GM04504 (cell line): Measurements from ENCODE around the gene DOK6.
A peak's percentile ranks its signal among the peaks of the same experiment; 100 is the strongest.
"Not testable (repeated sequence)": the region's sequence is repeated elsewhere in the genome, so short reads cannot be mapped to it uniquely, and the experiment has no call there.

Experiments used
- DNase-seq: peaks from one replicate; pipeline ENCODE4 v3.0.0-alpha.2; 2012; ENCODE audit warnings: low read depth

The DOK6 gene

DNA sequence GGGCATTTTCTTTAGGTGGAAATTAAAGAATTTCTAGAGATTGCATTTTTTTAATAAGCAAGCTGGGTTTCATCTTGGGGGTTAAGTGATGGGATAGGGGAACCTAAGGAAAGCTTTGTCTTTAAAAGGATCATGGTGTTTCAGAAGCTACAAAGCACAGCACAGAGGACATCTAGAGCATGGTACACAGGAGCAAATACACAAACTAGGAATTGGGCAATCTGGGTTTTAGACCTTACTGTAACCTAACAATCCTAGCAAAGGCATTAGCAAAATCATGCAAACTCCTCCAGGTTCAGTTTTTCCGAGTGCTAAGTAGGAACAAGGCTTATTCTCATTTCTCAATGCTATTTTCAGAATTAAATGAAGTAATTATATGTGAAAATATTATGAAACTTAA is 412.9 kb downstream of the DOK6 start:
- DNase-seq: no peak

DNA sequence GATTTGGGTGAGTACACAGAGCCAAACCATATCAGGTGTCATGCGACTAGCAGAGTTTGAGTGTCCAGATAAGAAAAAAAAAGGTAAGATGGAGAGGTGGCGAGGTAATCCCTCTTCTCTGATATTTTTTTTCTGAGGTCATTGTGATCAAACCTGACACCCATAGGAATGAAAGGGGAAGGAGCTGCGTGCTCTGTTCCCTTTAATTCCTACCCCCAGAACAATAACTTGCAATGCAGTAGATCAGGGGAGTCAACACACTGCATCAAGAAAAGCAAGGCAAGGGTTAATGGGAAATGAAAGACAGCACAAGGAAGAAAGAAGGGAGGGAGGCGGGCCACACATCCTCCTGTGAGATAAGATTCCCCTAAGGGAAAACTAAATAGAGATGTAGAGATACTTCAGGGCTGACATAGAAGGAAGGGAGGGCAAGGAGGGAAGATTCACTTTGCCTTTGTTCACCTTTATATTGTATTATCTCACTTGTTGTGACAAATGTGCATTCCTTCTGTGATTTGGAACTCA is 414.2 kb downstream of the DOK6 start:
- DNase-seq: no peak

DNA sequence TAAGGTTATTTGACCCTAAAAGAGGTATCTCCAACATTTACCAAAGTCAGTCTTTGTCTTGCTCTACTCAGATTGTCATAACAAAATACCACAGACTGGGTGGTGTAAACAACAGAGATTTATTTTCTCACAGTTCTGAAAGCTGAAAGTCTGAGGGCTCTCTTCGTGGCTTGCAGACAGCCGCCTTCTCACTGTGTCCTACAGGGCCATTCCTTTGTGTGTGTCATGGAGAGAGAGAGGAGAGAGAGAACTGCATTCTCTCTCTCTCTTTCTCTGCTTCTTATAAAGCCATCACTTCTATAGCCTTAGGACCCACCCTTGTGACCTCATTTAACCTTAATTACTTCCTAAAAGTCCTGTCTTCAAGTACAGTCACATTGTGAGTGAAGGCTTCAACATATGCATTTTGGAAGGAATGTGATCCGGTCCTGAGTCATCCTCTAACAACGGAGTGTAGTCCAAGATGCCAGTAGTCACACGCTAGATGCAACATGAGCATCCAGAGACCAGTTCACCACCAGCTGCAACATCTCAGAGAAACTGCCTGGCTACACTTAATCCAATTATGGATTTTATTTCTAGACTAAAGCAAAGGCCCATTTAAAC is 416.8 kb downstream of the DOK6 start:
- DNase-seq: peak; percentile 86

DNA sequence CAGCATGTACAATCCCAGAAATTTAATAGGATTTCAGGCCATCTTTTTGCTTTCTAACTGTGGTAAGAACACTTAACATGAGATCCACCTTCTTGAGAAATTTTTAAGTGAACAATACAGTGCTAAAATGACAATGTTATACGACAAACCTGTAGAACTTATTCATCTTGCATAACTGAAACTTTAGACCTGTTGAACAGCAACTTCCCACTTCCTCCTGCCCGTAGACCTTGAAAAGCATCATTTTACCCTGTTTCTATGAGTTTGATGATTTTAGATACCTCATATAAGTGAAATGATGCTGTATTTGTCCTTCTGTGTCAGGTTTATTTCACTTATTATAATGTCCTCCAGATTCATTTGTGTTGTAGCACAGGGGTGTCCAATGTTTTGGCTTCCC is 418.8 kb downstream of the DOK6 start:
- no peak for DNase-seq

DNA sequence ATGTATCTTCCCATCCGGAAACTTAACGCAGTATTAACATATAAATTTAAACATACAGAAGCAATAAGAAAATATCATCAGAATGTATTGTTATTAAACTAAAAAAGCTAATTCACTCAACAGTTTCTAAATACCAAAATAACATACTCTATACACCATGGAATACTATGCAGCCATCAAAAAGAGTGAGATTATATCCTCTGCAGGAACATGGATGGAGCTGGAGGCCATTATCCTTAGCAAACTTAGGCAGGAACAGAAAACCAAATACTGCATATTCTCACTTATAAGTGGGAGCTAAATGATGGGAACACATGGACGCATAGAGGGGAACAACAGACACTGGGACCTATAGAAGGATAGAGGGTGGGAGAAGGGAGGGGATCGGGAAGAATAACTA is 419.9 kb downstream of the DOK6 start:
- no peak for DNase-seq

DNA sequence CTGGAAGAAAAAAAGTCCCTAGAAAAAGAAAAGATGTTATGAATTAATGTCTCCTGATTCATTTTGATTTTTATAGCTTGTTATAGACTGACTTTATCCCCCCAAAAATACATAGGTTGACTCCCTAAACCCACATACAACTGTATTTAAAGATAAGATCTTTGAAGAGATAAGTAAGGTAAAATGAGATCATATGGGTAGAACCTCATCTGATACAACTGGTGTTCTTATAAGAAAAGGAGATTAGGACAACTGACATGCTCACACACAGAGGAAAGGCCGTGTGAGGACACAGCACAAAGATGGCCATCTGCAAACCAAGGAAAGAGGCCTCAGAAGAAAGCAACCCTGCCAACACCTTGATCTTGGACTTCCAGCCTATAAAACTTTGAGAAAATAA is 429.5 kb downstream of the DOK6 start:
- no peak for DNase-seq

DNA sequence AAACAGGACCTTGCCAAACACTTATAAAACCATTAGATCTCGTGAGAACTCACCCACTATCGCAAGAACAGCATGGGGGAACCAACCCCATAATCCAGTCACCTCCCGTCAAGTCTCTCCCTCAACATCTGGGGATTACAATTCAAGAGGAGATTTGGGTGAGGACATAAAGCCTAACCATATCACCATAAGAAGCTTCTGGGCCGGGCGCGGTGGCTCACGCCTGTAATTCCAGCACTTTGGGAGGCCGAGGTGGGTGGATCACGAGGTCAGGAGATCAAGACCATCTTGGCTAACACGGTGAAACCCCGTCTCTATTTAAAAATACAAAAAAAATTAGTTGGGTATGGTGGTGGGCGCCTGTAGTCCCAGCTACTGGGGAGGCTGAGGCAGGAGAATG is 434.3 kb downstream of the DOK6 start:
- DNase-seq: not testable (repeated sequence)

DNA sequence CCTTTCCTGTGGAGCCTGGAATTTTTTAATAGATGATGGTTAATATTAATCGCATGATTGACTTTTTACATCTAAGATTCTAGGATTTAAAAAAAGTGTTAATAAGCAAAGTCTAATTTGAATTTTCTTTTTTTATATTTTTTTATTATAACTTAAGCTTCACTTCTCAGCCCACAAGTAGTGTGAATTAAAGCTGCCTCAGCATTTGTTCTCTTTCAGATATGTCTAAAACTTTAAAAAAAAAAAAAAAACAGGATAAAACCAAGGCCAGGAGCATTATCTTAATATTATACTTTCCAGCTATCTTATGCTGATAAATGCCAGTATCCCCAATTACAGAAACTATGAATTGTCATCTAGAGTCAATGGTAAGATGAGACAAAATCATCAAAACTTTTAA is 437.3 kb downstream of the DOK6 start:
- DNase-seq: no peak

DNA sequence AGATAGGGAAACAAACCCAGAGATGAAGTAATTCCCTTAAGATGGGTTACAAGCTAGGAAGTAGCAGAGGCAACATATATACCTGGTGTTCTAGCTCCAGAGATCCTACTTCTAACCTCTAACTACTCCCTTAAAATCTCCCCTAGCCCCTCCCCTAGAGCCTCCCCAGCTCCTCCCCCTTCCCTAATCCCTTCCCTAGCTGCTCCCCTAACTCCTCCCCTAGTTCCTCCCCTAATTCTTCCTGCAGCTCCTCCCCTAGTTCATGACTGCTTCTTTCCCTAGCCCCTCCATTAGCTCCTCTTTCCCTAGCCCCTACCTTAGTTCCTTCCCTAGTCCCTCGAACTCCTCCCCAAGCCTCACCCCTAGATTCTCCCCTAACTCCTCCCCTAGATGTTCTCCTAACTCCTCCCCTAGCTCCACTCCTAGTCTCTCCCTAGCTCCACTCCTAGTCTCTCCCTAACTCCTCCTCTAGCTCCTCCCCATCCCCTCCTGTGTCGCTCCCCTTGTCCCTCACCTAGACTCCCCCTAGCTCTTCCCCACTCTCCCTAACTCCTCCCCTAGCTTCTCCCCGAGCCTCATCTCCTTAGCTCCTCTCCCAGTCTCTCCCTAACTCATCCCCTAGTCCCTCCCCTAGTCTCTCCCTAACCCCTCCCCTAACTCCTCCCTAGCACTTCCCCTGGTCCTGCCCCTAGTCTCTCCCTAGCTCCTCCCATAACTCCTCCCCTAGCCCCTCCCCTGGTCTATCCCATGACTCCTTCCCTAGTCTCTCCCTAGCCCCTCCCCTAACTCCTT is 438.1 kb downstream of the DOK6 start:
- no peak for DNase-seq

DNA sequence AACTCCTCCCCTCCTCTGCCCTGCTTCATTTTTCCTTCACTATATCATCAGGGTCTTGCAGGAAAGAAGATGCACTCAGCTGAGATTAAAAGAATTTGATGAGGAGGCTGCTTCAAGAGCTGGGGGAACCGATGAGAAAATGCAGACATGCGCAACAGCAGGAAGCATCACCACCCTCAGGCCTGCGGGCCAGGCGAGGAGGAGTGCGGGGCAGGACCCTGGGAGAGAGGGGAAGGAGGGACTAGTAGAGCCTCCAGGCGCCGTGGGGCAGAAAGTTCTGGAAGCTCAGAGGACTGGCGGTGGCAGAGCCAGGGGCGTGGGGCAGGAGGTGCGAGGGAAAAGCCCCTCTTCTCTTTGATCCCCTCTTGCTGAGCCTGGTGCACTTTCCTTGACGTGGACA is 438.8 kb downstream of the DOK6 start:
- DNase-seq: no peak

DNA sequence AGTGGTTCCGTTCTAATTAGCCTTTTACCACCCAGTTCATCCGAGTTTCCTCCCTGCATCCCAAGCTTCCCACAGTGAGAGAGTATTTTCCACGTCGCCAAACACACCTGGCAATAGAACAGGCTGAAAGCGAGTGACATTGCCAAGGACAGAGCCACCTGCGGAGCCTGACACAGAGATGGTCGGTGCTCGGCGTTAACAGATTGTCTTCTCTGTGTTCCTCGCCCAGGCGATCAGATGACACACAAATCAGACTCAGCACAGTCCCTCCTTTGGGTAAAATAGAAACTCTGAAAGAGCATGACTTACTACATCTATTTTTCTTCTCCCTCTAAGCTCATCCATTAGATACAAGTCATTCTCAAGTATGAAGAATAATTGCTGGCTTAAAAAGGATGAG is 439.3 kb downstream of the DOK6 start:
- no peak for DNase-seq

DNA sequence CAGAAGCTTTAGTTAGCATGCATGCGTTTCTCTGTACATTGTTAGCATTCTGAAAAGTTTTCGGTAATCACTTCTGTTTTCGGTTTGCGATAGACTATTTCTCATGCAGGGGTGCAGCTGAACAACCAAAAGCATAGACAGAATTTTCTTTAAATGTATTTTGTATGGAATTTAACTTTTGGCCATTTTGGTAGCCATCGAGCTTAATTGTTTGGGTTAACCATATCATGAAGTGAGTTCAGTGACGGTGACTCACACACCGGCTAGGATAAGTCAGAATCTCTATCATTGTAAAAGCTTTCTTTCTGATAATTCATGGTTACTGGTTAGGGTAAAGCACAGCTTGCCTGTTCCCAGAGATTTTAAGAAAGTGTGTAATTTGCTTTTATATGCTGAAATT is 439.8 kb downstream of the DOK6 start:
- DNase-seq: no peak

DNA sequence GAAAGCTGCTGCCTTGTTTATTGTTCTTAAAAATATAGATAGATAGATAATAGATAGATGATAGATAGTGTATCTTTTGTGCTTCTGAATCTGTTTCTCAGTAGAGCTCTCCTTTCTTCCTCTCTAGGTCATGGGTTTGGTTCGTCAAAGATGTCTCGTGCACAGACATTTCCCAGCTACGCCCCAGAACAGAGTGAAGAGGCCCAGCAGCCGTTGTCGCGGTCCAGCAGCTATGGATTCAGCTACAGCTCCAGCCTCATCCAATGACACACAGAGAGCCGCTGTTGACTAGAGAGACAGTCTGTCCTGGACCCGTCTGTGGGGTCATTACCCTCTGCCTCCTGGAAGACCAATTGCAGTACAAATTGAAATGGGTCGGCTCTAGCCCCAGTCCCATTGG is 440.4 kb downstream of the DOK6 start:
- DNase-seq: no peak

DNA sequence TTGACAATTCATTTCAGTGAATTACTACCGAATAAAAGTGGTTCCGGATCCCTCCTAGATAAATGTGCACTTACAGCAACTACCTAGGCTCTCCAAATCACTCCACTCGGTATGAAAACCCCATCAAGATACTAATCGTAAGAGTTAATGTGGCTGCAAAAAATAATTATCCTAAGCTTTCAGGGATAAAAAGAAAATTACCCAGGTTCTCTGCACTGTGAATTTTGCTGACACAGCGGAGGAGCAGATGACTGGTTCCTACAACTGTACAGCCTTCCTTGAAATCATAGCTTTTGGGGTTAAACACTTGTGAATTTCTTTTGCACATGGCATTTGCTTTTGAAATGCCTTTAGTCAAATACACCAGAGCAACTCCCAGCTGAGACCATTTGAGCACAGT is 442.3 kb downstream of the DOK6 start:
- no peak for DNase-seq

DNA sequence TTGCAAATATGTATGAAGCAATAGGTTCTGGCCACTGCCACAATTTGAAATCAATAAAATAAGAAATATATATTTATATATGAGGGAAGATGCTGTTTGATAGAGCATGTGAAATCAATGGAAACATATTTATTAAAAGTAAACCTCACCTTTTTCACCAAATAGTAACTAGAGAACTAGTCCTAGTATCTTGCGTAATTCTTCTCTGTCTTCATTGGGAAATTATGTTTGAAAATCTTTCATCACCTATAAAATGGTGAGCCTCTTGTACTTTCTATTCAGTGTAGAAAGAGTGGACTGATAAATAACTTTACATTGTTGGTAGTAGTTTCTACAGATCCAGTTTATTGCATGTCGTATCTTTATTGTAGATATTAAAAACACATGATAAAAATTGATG is 444.0 kb downstream of the DOK6 start:
- DNase-seq: no peak

DNA sequence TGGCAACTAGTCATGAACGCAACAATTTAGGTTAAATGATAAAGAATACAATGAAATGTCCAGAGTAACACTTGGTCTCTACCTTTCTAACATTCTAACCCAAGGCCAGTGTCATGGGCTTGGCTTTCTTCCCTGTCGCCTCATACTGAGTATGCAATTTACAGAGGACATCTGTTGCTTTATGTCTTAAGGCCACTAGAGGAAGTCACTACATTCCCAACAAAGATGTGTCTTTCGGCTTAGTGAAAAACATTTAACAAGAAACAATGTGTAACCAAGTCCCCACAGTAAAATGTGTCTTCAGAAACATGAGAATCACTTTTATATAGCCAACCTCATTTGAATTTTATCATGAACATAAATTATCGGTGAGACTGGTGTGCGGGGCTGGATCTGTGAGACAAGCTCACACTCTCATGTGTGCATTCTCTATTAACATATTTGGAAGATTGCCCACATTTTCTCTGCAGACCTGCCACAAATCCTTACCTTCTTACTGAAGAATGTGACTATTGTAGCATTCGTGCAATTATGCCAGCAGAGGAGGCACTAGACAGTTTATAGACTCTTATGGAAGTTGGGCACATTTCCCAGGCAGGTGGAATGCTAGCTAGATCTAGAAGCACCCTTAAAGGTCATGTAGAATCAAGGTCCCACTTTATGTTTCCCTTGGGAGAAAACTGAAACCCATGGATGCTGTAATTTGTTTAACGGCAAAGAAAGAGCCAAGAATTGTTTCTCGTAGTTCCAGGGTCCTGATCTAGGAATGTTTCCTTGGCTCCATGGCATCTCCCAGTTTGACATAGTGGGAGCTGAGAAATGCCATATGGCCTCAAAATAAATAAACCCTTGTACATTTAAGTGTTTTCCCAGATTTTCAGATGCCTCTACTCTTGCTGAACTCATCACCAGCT is 445.2 kb downstream of the DOK6 start:
- DNase-seq: no peak

DNA sequence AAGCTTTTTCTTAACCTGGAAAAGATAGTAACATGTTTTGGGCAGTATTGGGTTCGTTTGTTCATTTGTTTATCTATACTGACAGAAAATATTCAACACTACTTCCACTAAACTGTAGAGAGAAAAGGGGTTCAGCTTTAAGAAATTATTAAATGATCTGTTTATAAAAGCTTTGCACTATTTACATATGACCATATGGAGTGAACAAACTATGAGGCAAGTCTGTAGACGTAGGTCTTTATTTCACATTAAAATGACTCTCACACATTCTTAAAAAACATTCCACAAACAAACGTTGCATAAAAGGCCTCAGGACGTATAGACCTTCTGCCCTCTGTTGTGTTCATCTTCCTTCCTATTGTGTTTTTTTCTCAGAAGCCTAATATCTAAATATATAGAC is 452.4 kb downstream of the DOK6 start:
- no peak for DNase-seq

DNA sequence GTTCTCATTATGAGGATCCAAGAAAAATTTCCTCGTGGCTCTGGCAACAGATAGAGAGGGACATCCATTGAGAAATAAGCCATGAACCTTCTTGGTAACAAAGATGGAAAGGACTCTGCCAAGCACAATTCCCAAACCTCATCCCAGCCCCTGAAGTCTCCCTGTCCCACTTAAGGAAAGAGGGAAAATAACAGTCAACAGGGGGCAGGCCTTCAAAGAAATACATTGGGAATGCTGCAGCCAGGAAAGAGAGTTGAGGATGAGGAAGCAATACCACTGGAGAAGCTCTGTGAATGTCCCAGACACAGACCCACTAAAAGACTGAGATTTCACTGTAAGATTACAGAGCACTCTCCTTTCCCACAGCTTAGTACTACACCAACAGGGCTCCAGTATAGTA is 453.8 kb downstream of the DOK6 start:
- DNase-seq: no peak

DNA sequence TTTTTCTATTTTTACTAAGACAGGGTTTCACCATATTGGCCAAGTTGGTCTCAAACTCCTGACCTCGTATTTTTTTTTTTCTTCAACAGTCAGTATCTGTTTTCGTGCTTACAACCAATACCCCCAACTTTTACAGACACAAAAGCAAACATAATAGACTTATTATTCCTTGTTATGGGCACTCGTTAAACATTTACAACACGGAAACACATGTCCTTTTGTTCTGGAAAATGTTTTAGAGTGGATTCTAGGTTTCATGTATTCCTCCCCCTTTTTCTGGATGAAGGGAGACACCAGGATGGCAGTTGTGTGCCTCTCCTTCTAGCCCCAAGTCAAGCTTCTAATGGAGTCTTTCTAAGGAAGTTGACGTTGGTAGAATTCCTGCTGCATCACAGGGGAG is 458.2 kb downstream of the DOK6 start:
- DNase-seq: no peak

DNA sequence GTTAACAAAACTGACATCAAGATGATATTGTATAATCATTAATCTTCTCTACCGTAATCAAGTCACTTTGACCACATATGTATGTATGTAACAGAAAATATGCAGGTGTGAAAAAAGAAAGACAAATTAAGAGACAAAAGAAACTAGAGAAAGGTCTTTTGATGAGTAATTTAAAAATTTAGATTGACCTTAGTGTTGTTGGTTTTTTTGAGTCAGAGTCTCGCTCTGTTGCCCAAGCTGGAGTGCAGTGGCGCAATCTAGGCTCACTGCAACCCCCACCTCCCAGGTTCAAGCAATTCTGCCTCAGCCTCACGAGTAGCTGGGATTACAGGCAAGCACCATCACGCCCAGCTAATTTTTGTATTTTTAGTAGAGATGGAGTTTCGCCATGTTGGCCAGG is 464.1 kb downstream of the DOK6 start:
- DNase-seq: not testable (repeated sequence)

DNA sequence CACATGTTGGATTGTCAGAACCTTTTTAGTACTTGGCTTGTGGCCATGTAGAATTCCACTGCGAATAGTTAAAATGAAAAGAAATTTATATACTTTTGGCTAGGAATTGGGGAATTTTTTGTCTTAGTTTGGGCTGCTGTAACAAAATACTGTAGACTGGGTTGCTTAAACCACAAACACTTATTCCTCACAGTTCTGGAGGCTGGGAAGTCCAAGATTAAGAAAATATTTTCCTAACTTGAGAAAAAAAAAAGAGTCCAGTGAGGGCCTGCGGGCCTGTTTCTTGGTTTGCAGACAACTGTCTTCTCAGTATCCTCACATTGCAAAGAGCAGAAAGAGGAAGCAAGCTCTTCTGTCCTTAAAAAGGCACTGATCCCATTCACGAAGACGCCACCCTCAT is 465.1 kb downstream of the DOK6 start:
- DNase-seq: peak; percentile 41

DNA sequence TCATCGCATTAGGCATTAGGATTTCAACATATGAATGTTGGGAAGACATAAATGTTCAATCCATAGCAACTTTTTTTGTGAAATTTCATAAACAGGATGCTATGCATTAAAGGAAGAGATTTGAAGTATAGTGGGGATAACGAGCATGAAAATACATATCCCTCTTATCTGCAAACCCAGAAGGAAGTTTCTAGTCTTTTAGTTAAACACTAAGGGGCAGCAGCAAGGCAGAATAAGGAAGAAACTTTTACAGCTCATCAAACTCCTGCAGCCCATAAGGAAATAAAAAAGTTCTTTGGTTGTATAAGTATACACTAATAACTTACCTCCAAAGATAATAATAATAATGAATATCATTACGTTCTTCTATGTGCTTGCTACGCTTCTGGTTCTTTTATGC is 465.5 kb downstream of the DOK6 start:
- DNase-seq: no peak

DNA sequence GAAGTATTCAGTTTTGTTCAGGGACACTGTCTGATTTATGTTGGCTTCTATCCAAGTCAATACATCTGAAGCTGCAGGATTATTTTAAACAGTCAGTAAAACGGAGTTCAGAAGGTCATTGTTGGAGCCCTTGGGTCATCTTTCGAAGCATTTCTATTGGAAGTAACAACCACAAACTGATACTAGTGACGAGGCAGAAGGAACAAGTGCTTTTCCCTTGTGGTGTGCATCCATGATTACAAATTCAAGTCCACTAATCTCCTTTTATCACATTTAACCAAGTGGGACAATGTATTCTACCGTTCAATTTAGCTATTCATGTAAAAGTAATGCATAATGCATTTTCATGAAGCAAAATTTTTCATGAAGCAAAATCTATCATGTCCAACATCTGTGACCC is 470.0 kb downstream of the DOK6 start:
- no peak for DNase-seq
